K562 (cell line): ENCODE measurements around the gene PRAC1. TPM values are rescaled to one million over a fixed set of nuclear protein-coding genes. Genes with fewer than 3 reads are reported as not detected.
A peak's percentile ranks its signal among the peaks of the same experiment; 100 is the strongest.

Experiments used
- ATAC-seq: fragments of 200-7000 bp; cut with Tn5 transposase; 3 replicates; pipeline ENCODE4 v1.9.1; 2020; ENCODE audit warnings: moderate library complexity
- BruUV-seq: library from RNA; stranded (reverse); fragments of 400-500 nt; replicated peaks from 2 replicates; lab custom pipeline; 2021; lab: Mats Ljungman, UMichigan
- CTCF ChIA-PET: fragments of 300-600 bp; formaldehyde crosslinking; extraction: SDS; loops from one replicate; lab custom pipeline; 2021; ENCODE audit warnings: low intra/inter-chr PET ratio; lab: Yijun Ruan, JAX
- POLR2A ChIA-PET: fragments of 300-600, 350-650 bp; sonication (Branson Sonifier 250); formaldehyde crosslinking; extraction: SDS; loops from one replicate; lab custom pipeline; 2021; ENCODE audit warnings: antibody characterized with exemption, inconsistent platforms; lab: Yijun Ruan, JAX
- DNase-seq, 4 experiments: peaks; one replicate each; pipeline versions ENCODE4 v3.0.0 to v3.0.0-alpha.2; 2011 to 2018; ENCODE audit warnings: low spot score in 3 of 4, mixed read lengths in 3 of 4; ENCODE audit errors: extremely low read depth in 1 of 4
- FAIRE-seq: peaks from 2 replicates; lab custom pipeline; 2011; peaks lifted over from hg19 to GRCh38; lab: Jason Lieb, UNC
- H2AFZ ChIP-seq: 2 replicates; pipeline ENCODE4 v1.6.0; 2011; ENCODE audit warnings: low read depth, low read length, control low read depth, inconsistent platforms
- H3K27ac ChIP-seq: fragments of 200-600 bp; 3 replicates; pipeline ENCODE4 v1.8.0; 2011; ENCODE audit warnings: low read depth, mild to moderate bottlenecking, control low read depth, inconsistent platforms, low read length, moderate library complexity, mixed read lengths; ENCODE audit errors: extremely low read depth
- H3K27me3 ChIP-seq, 2 experiments: fragments of 300-600 bp in 1 of 2; 2 replicates in 1 of 2; 3 replicates in 1 of 2; pipeline versions ENCODE4 v1.6.0 to v1.8.0; 2011; ENCODE audit warnings: inconsistent platforms in 2 of 2, low read length in 2 of 2, mild to moderate bottlenecking in 1 of 2, mixed read lengths in 1 of 2, moderate library complexity in 1 of 2; ENCODE audit not compliant: control insufficient read depth in 2 of 2, insufficient read depth in 2 of 2
- H3K36me3 ChIP-seq: fragments of 300-600 bp; 3 replicates; pipeline ENCODE4 v1.8.0; 2011; ENCODE audit warnings: mild to moderate bottlenecking, low read length, inconsistent platforms; ENCODE audit not compliant: control insufficient read depth, insufficient read depth
- H3K4me1 ChIP-seq, 2 experiments: fragments of 200-600 bp in 1 of 2; replicated peaks in 1 of 2; 2 replicates in 1 of 2; 3 replicates in 1 of 2; pipeline versions ENCODE4 v1.5.1 to v1.8.0; 2011; ENCODE audit warnings: inconsistent platforms in 2 of 2, low read length in 2 of 2, mild to moderate bottlenecking in 1 of 2, mixed read lengths in 1 of 2, moderate library complexity in 1 of 2; ENCODE audit not compliant: control insufficient read depth in 2 of 2, insufficient read depth in 2 of 2
- H3K4me2 ChIP-seq: 2 replicates; pipeline ENCODE4 v1.6.1; 2011; ENCODE audit warnings: low read length, control low read depth, inconsistent platforms, mixed read lengths; ENCODE audit not compliant: insufficient read depth
- H3K4me3 ChIP-seq: fragments of 200-600 bp; sonication (generic), shearing (Covaris generic); 2 replicates; pipeline ENCODE4 v1.5.1; 2016; ENCODE audit warnings: control low read depth, inconsistent platforms
- H3K79me2 ChIP-seq: fragments of 200-600 bp; 3 replicates; pipeline ENCODE4 v1.8.0; 2011; ENCODE audit warnings: low read length, inconsistent platforms; ENCODE audit not compliant: control insufficient read depth, insufficient read depth
- H3K9ac ChIP-seq, 2 experiments: 2 replicates each; pipeline versions ENCODE4 v1.6.0 to v1.6.1; 2011; ENCODE audit warnings: low read depth in 2 of 2, low read length in 2 of 2, control low read depth in 1 of 2, inconsistent platforms in 1 of 2, mild to moderate bottlenecking in 1 of 2, mixed read lengths in 1 of 2; ENCODE audit not compliant: insufficient read depth in 1 of 2
- H3K9me1 ChIP-seq: one replicate; pipeline ENCODE4 v1.6.0; 2011; ENCODE audit warnings: inconsistent platforms, mild to moderate bottlenecking, low read length, moderate library complexity; ENCODE audit not compliant: control insufficient read depth, insufficient read depth
- H3K9me3 ChIP-seq: replicated peaks from 2 replicates; pipeline ENCODE4 v1.5.1; 2011; ENCODE audit warnings: low read depth, low read length, inconsistent platforms; ENCODE audit not compliant: control insufficient read depth, insufficient read depth
- H4K20me1 ChIP-seq: replicated peaks from 2 replicates; pipeline ENCODE4 v1.6.1; 2011; ENCODE audit warnings: low read length, inconsistent platforms, mixed read lengths; ENCODE audit not compliant: control insufficient read depth, insufficient read depth
- EZH2 ChIP-seq: IDR thresholded peaks from 2 replicates; pipeline ENCODE4 v1.6.1; 2012; ENCODE audit warnings: low read depth, mild to moderate bottlenecking, inconsistent platforms, low read length, borderline replicate concordance
- RBM39 ChIP-seq: fragments of 200-400 bp; formaldehyde crosslinking; optimal IDR thresholded peaks from 2 replicates; pipeline ENCODE3; 2018; ENCODE audit warnings: low read depth, low read length
- SUPT5H ChIP-seq: fragments of 450-650 bp; IDR thresholded peaks from 2 replicates; pipeline ENCODE4 v1.6.1; 2016
- ZNF197 ChIP-seq: fragments of 200-800 bp; sonication (Bioruptor generic); IDR thresholded peaks from 2 replicates; pipeline ENCODE4 v1.6.1; 2016; ENCODE audit warnings: low read depth, missing genetic modification characterization, missing compliant biosample characterization
- WGBS: fragments of 100-300 bp; shearing (Covaris generic); methylation state at CpG from one replicate; pipeline ENCODE4 v1.1.6; 2016; ENCODE audit warnings: low coverage, mixed read lengths; ENCODE audit not compliant: insufficient coverage; ENCODE audit errors: missing lambda C conversion rate; 5-methylcytosine and 5-hydroxymethylcytosine counted together
- in situ Hi-C: fragments of 300-500 bp; cut with MboI; formaldehyde crosslinking; loops from 4 replicates; pipeline ENCODE4 v1.15.0; 2018; ENCODE audit warnings: inconsistent platforms, mixed read lengths
- intact Hi-C: fragments of 100-400 bp; cut with micrococcal nuclease; formaldehyde crosslinking; loops from 2 replicates; pipeline ENCODE4 v1.14.2; 2022
- polyA plus RNA-seq, 8 experiments: library from polyadenylated mRNA; depleted of rRNA in 4 of 8; stranded (reverse) in 5 of 8; unstranded in 3 of 8; fragments of >200 nt; fragmentation: Nextera tagmentation in 2 of 8; fragmentation: Illumina TruSeq in 1 of 8; extraction: Ambion mirVana in 2 of 8; extraction: Trizol in 1 of 8; gene quantifications; 2 replicates each; pipeline versions ENCODE4 v1.2.1 to v1.2.3, GENCODE V29; 2011 to 2014; ENCODE audit warnings: inconsistent platforms in 1 of 8, missing spikeins in 1 of 8
- total RNA-seq, 7 experiments: library from RNA; depleted of rRNA in 6 of 7; stranded (reverse); fragments of >200 nt in 6 of 7; fragmentation: Illumina TruSeq in 2 of 7; extraction: Trizol in 2 of 7; gene quantifications; 2 replicates each; pipeline versions ENCODE4 v1.2.1 to v1.2.3, GENCODE V29; 2011 to 2021; ENCODE audit warnings: low replicate concordance in 1 of 7
- TF ChIP-seq, protein P1 (sequence below), 2 experiments: fragments of 450-650 bp in 1 of 2; sonication (generic) in 1 of 2; formaldehyde crosslinking in 1 of 2; IDR thresholded peaks in 1 of 2; conservative IDR thresholded peaks in 1 of 2; 2 replicates each; pipeline versions ENCODE4 v1.6.1 to v1.8.1; 2016 to 2023; ENCODE audit warnings: mild to moderate bottlenecking in 2 of 2, moderate library complexity in 2 of 2, inconsistent platforms in 1 of 2, missing genetic modification reagents in 1 of 2
- TF ChIP-seq, protein P2 (sequence below): sonication (generic); formaldehyde crosslinking; IDR thresholded peaks from 2 replicates; pipeline ENCODE4 v1.8.1; 2023; ENCODE audit warnings: missing genetic modification reagents, mild to moderate bottlenecking, borderline replicate concordance

PRAC1 gene
- total and polyA plus RNA-seq, 9 of the 15 experiments (the other 6 are each of a cell fraction or from before 2014, with no cell fraction given): not detected

DNA sequence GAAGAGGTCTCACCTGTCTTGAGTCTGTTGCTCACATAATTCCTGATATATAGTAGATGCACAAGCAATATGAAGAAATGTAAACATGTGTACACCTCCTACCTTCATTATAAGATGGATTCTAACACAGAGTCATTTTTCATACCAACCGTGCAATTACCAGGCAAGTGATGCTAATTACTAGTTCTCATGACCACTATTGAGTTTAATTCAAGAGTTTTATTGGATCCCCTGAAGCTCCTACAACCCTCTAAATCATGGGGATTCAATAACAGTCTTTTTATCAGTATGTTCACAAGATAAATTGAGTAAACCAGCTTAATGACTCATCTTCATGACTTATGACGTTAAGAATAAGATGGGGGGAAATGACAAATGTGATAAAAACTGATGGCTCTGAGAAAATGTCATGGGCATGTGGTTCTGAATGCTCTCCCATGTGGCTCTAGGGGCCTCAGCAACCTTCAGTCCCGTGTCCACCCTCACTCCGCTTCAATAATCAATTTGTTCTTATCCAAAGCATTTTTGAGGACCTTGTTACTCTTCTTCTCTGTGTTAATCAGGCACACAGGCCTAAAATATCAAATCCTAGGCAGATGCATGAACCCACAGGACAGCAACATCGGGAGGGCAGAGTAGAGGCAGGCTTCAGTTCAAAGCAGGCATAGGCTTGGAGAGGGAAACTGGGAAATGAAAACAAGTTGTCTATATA is 42.8 kb downstream of the PRAC1 start:
- Histone ChIP-seq H3K4me1 (peaks cover 0 to 8% of the 10 kb centered on the region in 2 experiments; a peak in 2 of 5 replicates), H3K9ac (no peak overlapping the region), H3K9me1 (no peaks in the 10 kb centered on the region), H3K79me2 (no peaks in the 10 kb centered on the region), H3K9me3 (no peaks in the 10 kb centered on the region), H3K27ac (no peak overlapping the region)
- intact Hi-C loops: loop anchor here (2.0 kb wide), 2 partner anchors 45 to 199 kb away; no protein-coding TSS in a partner anchor
- CTCF ChIA-PET: interaction anchor here (0.6 to 3.8 kb wide), 7 partner anchors 32 to 1024 kb away, joined by 3 to 31 read pairs (median 4); no protein-coding TSS in a partner anchor
- TF ChIP-seq SUPT5H (no peak), EZH2 (no peak), ZNF197 (CRISPR knock-in tag) (no peak), RBM39 (no peak)
- TF ChIP-seq, protein P1, sequence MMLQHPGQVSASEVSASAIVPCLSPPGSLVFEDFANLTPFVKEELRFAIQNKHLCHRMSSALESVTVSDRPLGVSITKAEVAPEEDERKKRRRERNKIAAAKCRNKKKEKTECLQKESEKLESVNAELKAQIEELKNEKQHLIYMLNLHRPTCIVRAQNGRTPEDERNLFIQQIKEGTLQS (IDR thresholded peaks at IDR 0.05): peak; percentile 38; the same call in 1 of the 2 replicates
- TF ChIP-seq, protein P1 (CRISPR knock-in tag; conservative IDR thresholded peaks at IDR 0.05): no peak
- TF ChIP-seq, protein P2, sequence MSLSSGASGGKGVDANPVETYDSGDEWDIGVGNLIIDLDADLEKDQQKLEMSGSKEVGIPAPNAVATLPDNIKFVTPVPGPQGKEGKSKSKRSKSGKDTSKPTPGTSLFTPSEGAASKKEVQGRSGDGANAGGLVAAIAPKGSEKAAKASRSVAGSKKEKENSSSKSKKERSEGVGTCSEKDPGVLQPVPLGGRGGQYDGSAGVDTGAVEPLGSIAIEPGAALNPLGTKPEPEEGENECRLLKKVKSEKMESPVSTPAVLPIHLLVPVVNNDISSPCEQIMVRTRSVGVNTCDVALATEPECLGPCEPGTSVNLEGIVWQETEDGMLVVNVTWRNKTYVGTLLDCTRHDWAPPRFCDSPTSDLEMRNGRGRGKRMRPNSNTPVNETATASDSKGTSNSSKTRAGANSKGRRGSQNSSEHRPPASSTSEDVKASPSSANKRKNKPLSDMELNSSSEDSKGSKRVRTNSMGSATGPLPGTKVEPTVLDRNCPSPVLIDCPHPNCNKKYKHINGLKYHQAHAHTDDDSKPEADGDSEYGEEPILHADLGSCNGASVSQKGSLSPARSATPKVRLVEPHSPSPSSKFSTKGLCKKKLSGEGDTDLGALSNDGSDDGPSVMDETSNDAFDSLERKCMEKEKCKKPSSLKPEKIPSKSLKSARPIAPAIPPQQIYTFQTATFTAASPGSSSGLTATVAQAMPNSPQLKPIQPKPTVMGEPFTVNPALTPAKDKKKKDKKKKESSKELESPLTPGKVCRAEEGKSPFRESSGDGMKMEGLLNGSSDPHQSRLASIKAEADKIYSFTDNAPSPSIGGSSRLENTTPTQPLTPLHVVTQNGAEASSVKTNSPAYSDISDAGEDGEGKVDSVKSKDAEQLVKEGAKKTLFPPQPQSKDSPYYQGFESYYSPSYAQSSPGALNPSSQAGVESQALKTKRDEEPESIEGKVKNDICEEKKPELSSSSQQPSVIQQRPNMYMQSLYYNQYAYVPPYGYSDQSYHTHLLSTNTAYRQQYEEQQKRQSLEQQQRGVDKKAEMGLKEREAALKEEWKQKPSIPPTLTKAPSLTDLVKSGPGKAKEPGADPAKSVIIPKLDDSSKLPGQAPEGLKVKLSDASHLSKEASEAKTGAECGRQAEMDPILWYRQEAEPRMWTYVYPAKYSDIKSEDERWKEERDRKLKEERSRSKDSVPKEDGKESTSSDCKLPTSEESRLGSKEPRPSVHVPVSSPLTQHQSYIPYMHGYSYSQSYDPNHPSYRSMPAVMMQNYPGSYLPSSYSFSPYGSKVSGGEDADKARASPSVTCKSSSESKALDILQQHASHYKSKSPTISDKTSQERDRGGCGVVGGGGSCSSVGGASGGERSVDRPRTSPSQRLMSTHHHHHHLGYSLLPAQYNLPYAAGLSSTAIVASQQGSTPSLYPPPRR: no peak
- TF ChIP-seq, all 486 proteins: peak for 1
- Histone ChIP-seq H3K36me3 (no peaks in the 10 kb centered on the region), H3K4me3 (no peak overlapping the region), H3K27me3 (peaks cover 20 to 22% of the 10 kb centered on the region in 2 experiments; a peak in 4 of 5 replicates), H3K4me2 (no peak overlapping the region), H4K20me1 (no peaks in the 10 kb centered on the region; the same call in 1 of the 2 replicates), H2AFZ (no peak overlapping the region)
- ATAC-seq (no peak), DNase-seq (no peak), FAIRE-seq (no peak)
- no TSS peak for BruUV-seq
- in situ Hi-C loops: loop anchor here (5.0 to 25.0 kb wide), 3 partner anchors 108 to 358 kb away; no protein-coding TSS in a partner anchor
- POLR2A ChIA-PET: interaction anchor here (0.6 to 1.5 kb wide), 6 partner anchors 9 to 1250 kb away, joined by 3 to 4 read pairs (median 3); no protein-coding TSS in a partner anchor
- WGBS: 2% methylated on average over 5 of the region's 5 CpGs
